OCI-LY7 (cell line): ENCODE measurements around the gene TBC1D7.

Experiments
- CTCF ChIP-seq: fragments of 200-600 bp; sonication (generic); conservative IDR thresholded peaks from 2 replicates; pipeline ENCODE4 v1.5.1; 2014; ENCODE audit warnings: mild to moderate bottlenecking, antibody characterized with exemption, low read length, moderate library complexity, mixed read lengths
- EZH2phosphoT487 ChIP-seq: fragments of 200-600 bp; sonication (generic); IDR thresholded peaks from 2 replicates; pipeline ENCODE4 v1.6.1; 2018; ENCODE audit warnings: low read depth, borderline replicate concordance, mild to moderate bottlenecking, mixed run types, antibody characterized with exemption, low read length, moderate library complexity, mixed read lengths

- TF ChIP-seq CTCF (no peak), EZH2phosphoT487 (no peak)
Measured at GRCh38 chr6:13274707-13275434, 53.5 kb downstream of the TBC1D7 start.
